Measurements from ENCODE around the gene GP1BB.

Gene GP1BB

DNA sequence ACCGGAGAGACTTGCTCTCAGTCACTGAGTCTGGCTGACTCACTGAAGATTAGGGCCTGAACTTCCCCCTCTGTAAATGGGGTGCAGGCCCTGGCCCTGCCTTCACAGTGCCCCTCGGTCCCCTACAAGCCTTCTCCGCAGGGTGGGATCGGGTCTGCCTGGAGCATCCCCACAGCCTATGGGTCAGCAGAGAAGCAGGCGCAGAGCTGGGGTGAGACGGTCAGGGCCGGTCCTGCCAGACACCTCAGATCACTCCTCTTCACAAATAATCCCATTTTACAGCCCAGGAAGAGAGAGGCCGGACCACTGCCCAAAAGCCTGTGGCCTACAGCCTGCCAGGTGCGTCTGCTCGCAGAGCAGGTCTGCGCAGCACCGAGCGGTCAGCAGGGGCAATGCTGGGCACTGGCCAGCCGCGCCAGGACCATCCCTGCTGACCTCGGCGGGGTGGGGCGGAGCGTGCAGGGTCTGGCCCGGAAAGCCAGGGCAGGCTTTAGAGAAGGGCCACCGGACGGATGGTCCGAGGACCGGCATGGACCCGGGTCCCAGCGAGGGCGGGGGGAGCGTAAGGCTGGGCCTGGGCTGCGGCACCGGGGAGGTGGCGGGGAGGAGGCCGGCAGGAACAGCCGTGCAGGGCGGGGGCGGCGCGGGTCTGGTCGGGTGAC is 9.6 kb upstream of the GP1BB start:
- FAIRE-seq (no peak), DNase-seq (ENCODE audit: insufficient read length, low spot score) (no peak)

DNA sequence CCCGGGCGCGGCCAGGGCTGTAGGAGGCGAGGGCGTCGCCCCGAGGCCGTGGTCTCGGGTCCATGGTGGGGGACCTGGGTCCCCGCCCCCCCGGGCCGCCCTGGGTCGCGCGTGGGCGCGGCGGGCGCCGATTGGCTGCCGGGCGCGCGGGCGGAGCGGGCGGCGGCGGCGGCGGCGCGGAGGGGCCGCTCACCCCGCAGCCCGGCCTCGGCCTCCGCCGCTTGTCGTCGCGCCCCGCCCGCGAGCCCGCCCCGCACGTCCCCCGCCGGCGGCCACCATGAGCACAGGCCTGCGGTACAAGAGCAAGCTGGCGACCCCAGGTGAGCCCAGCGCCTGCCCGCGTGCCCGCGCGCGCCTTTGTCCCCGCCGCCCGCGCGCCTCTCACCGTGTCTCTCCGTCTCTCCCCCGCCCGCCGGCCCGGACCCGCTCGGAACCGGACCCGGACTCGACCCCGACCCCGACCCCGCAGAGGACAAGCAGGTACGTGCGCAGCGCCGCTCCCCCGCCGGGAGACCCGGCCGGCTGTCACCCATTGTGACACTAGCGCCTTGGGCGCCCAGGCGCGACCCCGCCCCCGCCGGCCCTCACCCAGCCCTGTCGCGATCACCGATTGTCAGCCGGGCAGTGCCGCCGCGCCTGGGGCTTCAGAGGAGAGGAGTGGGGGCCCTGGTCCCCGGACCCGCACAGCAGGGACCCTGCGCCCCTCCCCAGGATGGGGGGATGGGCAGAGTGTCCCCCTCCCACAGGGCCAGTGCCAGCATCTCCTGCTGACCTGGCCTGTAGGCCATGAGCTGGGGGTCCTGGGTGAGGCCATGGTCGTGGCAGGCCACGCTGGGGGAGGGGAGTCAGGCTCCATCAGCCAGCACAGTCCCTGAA is 8.8 kb upstream of the GP1BB start, which contains the start of gene SEPTIN5:
Gene SEPTIN5, plus strand, starts transcription at position 192 of the 876 bp plus-strand sequence. Its CDS starts 86 bp downstream, at position 278.
- DNase-seq (ENCODE audit: insufficient read length, low spot score) (no peak), FAIRE-seq (peak; percentile 60)

DNA sequence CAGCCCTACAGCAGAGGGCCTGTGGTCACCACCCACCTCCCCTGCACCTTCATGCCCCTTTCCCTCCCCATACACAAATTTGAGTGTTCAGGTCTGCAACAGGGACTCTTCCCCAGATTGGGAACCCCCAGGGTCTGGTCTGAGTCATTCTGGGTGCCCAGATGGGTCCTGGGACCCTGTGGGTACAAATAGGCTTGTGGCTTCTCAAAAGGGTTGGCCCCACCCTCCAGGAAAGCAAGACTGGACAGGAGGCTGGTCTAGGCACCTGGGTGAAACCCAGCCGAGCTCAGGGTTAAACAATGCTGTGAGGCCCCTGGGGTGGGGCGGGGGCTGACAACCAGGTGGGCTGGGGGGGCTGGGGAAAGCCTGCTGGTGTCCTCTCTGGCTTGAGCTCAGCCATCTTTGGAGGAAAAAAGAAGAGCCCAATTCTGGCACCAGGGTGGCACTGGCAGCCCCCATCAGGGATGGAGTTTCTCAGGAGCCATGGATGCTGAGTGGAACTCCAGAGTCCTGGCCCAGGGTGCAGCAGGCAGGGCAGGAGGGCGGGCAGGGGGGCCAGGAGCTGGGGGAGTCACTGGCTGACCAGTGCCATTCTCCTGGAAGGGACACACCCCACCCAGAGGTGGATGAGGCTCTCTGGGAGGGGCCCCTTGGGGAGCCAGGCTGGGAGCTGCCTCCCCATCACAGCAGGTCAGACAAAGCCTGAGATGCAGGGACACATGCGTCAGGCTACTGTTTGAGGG is 8.0 kb upstream of the GP1BB start:
- FAIRE-seq (no peak), DNase-seq (ENCODE audit: insufficient read length, low spot score) (no peak)

DNA sequence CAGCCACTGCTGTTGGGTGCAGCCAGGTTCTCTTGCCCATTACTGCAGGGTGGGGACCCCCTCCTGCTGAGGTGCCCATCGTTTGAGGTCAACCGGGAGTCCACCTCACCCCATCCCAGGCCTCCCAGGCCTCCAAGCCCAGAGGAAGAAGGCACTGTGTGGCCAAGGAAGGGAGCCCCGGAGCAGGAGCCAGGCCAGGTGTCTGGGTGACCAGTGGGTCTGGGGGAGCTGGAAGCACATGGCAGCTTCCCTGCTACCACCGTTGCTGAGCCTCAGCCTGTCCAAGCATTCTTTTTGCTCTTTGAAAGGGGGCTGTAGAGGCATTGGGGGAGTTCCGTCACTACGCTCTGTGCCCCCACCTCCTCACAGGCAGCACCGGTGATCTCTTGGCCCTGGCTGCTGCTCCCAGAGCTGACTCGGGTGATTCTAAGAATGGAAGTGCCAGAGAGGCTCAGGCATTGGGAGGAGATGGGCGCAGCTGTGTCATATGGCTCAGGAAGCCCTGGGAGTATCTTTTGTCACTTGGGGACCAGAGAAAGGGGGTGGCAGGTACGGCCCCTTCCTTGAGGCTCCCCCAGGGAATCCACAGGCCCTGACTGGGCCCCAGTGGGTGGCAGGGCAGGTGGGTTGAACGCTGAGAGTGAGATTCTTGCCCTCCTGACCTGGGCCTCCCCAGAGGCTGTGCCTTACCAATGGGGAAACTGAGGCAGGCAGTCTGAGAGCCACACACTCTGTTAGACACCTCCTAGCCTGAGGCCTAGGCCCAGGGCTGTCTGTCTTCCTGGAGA is 7.1 kb upstream of the GP1BB start:
- DNase-seq (ENCODE audit: insufficient read length, low spot score) (no peak), FAIRE-seq (no peak)

DNA sequence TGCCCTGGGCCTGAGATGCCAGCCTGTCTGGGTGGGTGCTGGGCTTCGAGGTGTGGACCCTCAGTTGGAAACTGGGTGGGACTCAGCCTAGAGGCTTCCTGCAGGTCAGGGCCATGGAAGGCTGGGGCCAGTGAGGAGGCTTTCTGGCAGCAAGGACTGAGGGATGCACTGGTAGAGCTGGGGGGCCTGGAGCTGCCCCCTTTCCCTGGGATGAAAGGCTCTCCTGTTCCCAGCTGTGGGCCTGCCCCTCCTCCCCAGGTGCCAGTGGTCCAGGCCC is 6.6 kb upstream of the GP1BB start:
- DNase-seq (ENCODE audit: insufficient read length, low spot score) (no peak), FAIRE-seq (no peak)

DNA sequence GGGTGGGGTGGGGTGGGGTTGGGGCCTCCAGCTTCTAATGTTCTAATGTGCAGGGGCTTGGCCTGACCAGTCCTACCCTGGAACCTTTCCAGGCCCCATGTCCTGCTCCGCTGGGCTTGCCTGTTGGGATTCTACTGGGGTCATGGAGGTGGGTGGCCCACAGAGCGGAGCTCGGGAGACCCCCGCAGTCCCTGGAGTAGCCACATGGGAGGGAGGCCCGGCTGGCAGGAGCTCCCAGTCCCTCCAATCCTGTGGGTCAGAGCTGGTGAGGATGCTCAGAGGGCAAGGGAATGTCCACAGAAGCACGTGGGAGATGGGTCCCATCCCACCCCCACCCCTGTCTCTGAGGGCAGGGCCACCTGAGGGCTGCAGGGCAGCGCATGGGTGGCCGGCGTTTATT is 6.2 kb upstream of the GP1BB start:
- FAIRE-seq (no peak), DNase-seq (ENCODE audit: insufficient read length, low spot score) (no peak)

DNA sequence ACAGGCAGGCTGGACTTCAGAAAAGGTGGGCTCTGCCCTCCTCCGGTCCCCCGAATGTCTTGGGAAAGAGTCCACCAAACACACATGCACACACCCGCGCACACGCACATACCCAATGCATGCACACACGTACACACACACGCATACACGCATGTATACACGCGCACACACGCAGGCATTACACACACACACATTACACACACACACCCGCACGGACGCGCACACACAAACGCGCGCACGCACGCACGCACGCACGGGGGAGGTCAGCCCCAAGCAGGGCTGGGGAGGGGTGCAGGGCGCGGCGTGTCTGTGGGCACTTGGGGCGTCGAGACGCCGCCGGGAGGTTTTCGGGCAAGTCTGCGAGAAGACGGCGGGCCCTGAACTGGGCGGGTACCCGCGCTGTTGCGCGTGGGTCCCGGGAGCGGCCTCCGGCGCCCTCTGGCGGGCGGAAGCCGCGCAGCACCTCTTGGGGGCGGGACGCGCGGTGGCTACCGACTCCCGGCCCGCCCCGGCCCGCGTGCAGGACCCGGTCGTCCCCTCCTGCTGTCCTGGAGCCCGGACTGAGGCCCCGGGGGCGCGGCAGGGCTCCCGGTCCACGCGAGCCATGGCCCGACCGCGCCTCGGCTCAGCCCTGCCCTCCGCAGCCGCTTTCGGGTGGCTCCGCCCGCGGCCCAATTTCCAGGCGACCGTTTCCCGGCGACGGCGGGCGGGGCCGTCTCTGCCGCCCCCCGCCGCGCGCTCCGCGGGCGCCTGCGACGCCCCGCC is 5.5 kb upstream of the GP1BB start:
- peak; percentile 70 for DNase-seq (ENCODE audit: insufficient read length, low spot score)
- peak; percentile 96 for FAIRE-seq

DNA sequence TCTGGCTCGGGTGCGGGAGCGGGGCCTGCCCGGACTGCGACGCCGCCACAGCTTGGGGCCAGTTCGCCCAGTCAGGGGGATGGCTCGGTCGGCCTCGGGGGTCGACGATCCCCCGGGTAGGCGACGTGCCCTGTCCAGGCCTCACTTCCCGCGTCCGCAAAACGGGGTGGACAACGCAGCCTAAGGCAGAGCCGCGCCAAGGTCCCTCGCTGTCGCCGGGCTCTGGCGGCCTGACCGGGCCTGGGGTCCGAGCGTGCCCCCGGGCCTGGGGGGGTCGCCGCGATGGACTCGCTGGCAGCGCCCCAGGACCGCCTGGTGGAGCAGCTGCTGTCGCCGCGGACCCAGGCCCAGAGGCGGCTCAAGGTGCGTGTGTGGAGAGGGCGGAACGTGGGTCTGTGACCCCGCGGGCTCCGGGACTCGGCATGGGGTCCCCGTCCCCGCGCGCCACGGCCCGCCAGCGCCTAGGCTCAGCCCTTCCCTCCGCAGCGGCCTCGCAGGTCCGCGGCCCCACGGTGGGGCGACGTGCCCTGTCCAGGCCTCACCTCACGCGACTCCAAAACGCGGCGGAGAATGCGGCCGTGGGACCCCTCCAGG is 4.8 kb upstream of the GP1BB start:
- DNase-seq (ENCODE audit: insufficient read length, low spot score) (no peak), FAIRE-seq (peak; percentile 31)

DNA sequence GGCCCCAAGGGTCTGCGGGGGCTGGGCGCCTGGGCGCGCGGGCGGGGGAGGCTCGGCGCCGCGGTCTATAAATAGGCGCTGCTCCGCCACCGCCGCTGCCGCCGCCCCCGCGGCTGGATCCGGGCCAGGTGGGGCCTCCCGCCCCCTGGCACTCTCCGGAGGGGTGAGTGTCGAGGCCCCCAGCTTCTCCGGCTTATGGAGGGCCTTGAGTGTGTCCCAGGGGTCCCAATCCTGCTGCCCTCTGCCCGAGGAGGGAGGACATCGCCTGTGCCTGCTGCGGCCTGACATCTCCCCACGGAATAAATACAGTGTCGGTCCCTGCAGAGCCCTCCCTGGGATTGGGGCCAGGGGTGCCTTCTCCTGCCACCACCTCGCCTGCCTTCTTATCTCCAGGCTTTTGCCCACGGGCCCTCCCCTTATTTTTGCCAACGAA is 4.3 kb upstream of the GP1BB start:
- no peak for FAIRE-seq
- DNase-seq (ENCODE audit: insufficient read length, low spot score) = no peak

DNA sequence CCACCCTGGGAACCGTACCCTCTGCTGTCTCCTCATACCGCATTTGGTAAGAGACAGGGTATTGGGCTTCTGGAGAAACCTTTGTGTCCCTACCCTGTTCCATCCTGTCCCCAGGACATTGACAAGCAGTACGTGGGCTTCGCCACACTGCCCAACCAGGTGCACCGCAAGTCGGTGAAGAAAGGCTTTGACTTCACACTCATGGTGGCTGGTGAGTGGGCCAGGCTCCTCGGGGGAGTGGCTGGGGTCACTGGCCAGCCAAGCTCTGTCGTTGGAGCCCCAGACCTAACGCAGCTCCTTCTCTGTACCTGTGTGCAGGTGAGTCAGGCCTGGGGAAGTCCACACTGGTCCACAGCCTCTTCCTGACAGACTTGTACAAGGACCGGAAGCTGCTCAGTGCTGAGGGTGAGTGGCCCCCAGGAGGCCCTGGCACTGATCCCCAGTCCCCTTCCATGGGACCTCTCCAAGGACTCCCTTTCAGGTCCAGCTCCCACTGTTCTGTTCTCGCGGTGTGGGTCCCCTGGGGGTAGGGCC is 3.8 kb upstream of the GP1BB start:
- no peak for DNase-seq (ENCODE audit: insufficient read length, low spot score)
- FAIRE-seq = no peak

DNA sequence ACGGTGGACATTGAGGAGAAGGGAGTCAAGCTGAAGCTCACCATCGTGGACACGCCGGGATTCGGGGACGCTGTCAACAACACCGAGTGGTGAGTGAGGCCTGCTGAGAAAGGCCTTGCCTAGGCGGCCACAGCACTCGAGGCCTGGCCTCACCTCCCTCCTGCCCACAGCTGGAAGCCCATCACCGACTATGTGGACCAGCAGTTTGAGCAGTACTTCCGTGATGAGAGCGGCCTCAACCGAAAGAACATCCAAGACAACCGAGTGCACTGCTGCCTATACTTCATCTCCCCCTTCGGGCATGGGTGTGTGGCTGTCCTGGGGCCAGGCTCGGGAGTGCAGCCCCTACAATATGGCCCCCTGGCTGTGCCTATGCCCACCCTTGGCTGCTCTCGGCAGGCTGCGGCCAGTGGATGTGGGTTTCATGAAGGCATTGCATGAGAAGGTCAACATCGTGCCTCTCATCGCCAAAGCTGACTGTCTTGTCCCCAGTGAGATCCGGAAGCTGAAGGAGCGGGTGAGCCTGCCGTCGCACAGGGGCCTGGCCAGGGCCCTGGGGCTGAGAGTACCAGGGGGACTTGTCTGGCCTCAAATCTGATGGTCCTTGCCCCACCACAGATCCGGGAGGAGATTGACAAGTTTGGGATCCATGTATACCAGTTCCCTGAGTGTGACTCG is 3.0 kb upstream of the GP1BB start:
- FAIRE-seq = no peak
- DNase-seq (ENCODE audit: insufficient read length, low spot score) = no peak

DNA sequence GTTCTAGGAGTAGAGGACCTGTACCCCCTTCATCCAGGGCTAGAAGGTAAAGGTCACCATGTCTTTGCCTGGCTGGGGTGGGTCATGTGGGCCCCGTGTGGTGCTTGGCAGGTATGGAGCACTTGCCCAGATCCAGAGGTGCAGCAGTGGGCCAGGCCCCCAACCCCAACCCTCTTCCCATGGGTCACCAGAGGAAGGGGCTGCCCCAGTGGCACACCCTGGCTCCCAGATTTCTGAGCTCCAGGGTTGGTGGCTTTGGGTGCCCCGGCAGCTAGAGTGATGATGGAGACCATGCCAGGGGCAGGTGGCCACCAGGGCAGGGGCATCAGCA is 2.4 kb upstream of the GP1BB start:
- no peak for FAIRE-seq
- no peak for DNase-seq (ENCODE audit: insufficient read length, low spot score)

DNA sequence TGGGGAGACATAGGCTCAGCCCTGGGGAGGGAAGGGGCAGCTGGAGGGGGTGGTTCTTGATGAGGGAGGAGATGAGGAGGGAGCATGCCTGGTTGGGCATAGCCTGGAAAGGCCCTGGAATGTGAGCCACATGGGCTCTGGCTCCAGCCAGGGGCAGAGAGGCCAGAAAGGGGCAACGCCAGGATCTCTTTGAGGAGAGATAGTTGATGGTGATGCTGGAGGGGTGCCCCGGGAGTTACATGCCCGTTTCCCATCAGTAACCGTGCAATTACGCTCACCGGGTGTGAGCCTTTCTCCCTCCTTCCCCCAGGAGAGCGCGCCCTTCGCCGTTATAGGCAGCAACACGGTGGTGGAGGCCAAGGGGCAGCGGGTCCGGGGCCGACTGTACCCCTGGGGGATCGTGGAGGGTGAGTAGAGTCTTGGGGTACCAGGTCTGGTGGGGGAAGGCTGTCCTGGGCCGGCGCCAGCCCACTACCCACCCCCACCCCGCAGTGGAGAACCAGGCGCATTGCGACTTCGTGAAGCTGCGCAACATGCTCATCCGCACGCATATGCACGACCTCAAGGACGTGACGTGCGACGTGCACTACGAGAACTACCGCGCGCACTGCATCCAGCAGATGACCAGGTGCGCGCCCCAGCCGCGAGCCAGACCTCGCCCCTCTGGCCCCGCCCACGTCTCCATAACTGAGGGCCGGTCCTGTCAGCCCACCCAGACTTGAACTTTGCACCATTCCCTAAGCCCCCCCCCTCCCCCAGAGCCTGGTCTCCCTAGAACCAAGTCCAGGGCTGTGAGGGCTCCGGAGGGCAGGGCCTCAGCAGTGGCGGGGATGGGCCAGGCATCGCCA is 1.8 kb upstream of the GP1BB start:
- no peak for DNase-seq (ENCODE audit: insufficient read length, low spot score)
- FAIRE-seq = no peak

DNA sequence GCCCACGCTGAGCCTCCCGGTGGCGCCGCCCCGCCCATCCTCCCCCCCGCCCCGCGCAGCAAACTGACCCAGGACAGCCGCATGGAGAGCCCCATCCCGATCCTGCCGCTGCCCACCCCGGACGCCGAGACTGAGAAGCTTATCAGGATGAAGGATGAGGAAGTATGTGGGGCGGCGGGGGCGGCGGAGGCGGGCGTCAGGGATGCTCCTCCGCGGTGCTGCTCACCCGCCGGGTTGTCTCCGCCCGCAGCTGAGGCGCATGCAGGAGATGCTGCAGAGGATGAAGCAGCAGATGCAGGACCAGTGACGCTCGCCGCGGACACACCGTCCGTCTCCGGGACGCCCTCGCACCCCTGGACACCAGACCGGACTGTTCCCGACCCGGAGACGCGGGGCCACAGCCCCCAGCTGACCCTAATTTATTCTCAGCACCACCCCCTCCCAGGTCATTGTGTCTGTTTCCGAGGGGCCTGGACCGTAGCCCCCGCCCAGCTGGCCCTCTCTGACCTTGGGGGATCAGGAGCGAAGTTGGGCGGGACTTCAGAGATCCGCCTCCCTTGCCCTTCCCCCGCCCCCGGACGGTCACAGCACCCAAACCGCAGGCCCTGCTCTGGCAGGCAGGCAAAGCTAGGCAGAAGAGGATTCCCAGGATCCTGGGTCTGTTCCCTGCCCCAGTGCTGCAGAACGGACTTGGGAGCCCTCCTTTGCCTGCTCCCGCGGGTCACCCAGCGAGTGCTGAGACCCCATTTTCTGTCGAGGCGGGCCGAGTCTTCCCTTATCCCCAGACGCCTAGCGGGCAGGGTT is 959 bp upstream of the GP1BB start:
- DNase-seq (ENCODE audit: insufficient read length, low spot score) (no peak), FAIRE-seq (no peak)

DNA sequence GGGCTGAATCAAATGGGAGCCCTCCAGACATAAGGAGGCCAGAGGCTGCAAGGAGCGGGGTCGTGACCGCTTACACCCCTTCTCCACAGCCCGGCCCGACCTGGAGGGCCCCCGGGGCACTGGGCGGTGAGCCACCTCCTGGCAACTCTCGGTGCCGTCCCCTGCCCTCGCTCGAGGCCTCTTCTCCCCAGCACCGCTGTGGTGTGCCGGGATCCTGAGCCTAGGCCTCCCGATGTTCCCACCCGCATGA is 432 bp upstream of the GP1BB start:
- FAIRE-seq = no peak
- no peak for DNase-seq (ENCODE audit: insufficient read length, low spot score)

DNA sequence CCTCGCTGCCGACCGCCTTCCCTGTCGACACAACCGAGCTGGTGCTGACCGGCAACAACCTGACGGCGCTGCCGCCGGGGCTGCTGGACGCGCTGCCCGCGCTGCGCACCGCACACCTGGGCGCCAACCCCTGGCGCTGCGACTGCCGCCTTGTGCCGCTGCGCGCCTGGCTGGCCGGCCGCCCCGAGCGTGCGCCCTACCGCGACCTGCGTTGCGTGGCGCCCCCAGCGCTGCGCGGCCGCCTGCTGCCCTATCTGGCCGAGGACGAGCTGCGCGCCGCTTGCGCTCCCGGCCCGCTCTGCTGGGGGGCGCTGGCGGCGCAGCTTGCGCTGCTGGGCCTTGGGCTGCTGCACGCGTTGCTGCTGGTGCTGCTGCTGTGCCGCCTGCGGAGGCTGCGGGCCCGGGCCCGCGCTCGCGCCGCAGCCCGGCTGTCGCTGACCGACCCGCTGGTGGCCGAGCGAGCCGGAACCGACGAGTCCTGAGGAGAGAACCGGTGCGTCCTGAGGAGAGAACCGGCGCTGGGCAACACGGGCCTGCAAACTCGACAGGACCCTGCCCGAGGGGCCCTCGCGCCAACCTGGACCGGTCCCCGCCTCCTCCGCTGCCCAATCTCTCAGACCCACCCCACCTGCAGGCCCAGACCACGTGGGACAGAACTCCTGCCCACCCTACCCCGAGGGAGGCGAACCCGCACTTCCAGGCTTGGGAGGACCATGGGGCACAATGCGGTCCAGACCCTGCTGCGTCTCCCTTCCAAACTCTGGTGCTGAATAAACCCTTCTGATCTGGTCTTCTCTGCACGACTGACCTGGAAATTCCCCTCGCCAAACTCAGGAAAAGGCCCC is 866 bp downstream of the GP1BB start:
- FAIRE-seq = no peak
- DNase-seq (ENCODE audit: insufficient read length, low spot score) = no peak
